Measurements from ENCODE around the gene WDTC1.
"Not testable (repeated sequence)": the region's sequence is repeated elsewhere in the genome, so short reads cannot be mapped to it uniquely, and the experiment has no call there.

WDTC1 gene

GRCh38 chr1:27243665-27244064 lies 9.2 kb downstream of the WDTC1 start:
- not testable (repeated sequence) for H3K27me3 ChIP-seq (ENCODE audit: control insufficient read depth in 2 of 2, insufficient read depth in 2 of 2, low read length in 2 of 2); H3K36me3 ChIP-seq (ENCODE audit: control insufficient read depth in 2 of 2, insufficient read depth in 2 of 2, low read length in 2 of 2); H3K4me3 ChIP-seq (ENCODE audit: low read length in 2 of 2)

GRCh38 chr1:27246194-27246593 lies 11.8 kb downstream of the WDTC1 start:
- no peaks in the 10 kb centered on the region for H3K4me1 ChIP-seq (ENCODE audit: control insufficient read depth in 2 of 2, insufficient read depth in 2 of 2, low read length in 2 of 2)
- no peaks in the 10 kb centered on the region for H3K9me3 ChIP-seq (ENCODE audit: control insufficient read depth in 2 of 2, low read length in 2 of 2)
- peaks cover 2 to 6% of the 10 kb centered on the region in 2 donors for H3K36me3 ChIP-seq (ENCODE audit: control insufficient read depth in 2 of 2, insufficient read depth in 2 of 2, low read length in 2 of 2)
- no peak overlapping the region for H3K9ac ChIP-seq (ENCODE audit: low read depth in 1 of 2, low read length in 2 of 2)
- H3K27ac ChIP-seq (ENCODE audit: low read depth in 2 of 2, low read length in 2 of 2), result no peak overlapping the region
- no peak overlapping the region for H3K4me3 ChIP-seq (ENCODE audit: low read length in 2 of 2)
- H3K27me3 ChIP-seq (ENCODE audit: control insufficient read depth in 2 of 2, insufficient read depth in 2 of 2, low read length in 2 of 2), result no peaks in the 10 kb centered on the region

More at GRCh38 chr1:27243665-27244064, 9.2 kb downstream of the WDTC1 start:
- H3K9ac ChIP-seq (ENCODE audit: low read depth in 1 of 2, low read length in 2 of 2); H3K4me1 ChIP-seq (ENCODE audit: control insufficient read depth in 2 of 2, insufficient read depth in 2 of 2, low read length in 2 of 2); H3K27ac ChIP-seq (ENCODE audit: low read depth in 2 of 2, low read length in 2 of 2); H3K9me3 ChIP-seq (ENCODE audit: control insufficient read depth in 2 of 2, low read length in 2 of 2): not testable (repeated sequence)

GRCh38 chr1:27253596-27253995 lies 19.2 kb downstream of the WDTC1 start:
- H3K4me3 ChIP-seq (ENCODE audit: low read length in 2 of 2), result no peak overlapping the region
- no peaks in the 10 kb centered on the region for H3K36me3 ChIP-seq (ENCODE audit: control insufficient read depth in 2 of 2, insufficient read depth in 2 of 2, low read length in 2 of 2)
- H3K4me1 ChIP-seq (ENCODE audit: control insufficient read depth in 2 of 2, insufficient read depth in 2 of 2, low read length in 2 of 2), result no peaks in the 10 kb centered on the region
- H3K27ac ChIP-seq (ENCODE audit: low read depth in 2 of 2, low read length in 2 of 2), result no peak overlapping the region
- H3K9me3 ChIP-seq (ENCODE audit: control insufficient read depth in 2 of 2, low read length in 2 of 2), result no peaks in the 10 kb centered on the region
- H3K9ac ChIP-seq (ENCODE audit: low read depth in 1 of 2, low read length in 2 of 2), result no peak overlapping the region
- H3K27me3 ChIP-seq (ENCODE audit: control insufficient read depth in 2 of 2, insufficient read depth in 2 of 2, low read length in 2 of 2), result no peaks in the 10 kb centered on the region

DNA sequence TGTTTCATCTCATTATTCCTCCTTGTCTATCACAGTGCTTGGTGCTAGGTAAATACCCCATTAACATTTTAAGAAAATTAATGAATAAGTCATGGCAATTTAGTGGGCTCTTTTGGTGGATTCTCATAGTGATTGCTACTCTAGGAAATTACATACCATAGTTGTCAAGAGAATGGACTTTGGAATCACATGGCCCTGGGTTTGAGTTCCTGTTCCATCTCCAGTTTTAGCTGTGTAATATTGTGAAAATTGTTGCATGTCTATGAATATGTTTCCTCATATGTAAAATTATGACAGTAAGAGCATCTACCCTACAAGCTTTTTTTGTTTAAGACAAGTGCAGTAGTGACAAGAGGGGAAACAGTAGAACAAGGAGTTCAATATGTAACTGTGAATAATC lies 20.7 kb downstream of the WDTC1 start:
- Histone ChIP-seq H3K4me1 (ENCODE audit: control insufficient read depth in 2 of 2, insufficient read depth in 2 of 2, low read length in 2 of 2) (no peaks in the 10 kb centered on the region), H3K27me3 (ENCODE audit: control insufficient read depth in 2 of 2, insufficient read depth in 2 of 2, low read length in 2 of 2) (no peaks in the 10 kb centered on the region), H3K9ac (ENCODE audit: low read depth in 1 of 2, low read length in 2 of 2) (no peak overlapping the region), H3K36me3 (ENCODE audit: control insufficient read depth in 2 of 2, insufficient read depth in 2 of 2, low read length in 2 of 2) (no peaks in the 10 kb centered on the region), H3K27ac (ENCODE audit: low read depth in 2 of 2, low read length in 2 of 2) (no peak overlapping the region), H3K9me3 (ENCODE audit: control insufficient read depth in 2 of 2, low read length in 2 of 2) (no peaks in the 10 kb centered on the region), H3K4me3 (ENCODE audit: low read length in 2 of 2) (no peak overlapping the region)

DNA sequence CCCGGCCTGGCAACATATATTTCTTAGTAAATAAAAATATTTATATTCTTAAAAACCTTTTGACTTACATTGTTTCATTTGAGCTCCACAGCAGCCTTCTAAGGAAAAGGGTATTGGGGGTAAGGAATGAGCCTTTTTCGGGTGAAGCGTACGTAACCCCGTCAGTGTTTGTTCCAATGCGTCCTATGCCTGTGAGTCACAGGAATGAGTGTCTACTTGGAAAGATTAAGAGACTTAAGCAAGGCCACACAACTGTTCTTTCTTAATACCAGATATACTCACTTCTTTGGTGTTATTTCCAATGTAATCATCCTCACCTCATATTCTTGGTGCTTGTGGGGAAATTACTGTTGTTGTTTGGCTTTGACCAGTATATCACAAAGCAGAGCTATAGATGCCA lies 22.7 kb downstream of the WDTC1 start:
- H3K4me1 ChIP-seq (ENCODE audit: control insufficient read depth in 2 of 2, insufficient read depth in 2 of 2, low read length in 2 of 2), result no peaks in the 10 kb centered on the region
- H3K9me3 ChIP-seq (ENCODE audit: control insufficient read depth in 2 of 2, low read length in 2 of 2), result no peaks in the 10 kb centered on the region
- H3K9ac ChIP-seq (ENCODE audit: low read depth in 1 of 2, low read length in 2 of 2), result no peak overlapping the region
- H3K4me3 ChIP-seq (ENCODE audit: low read length in 2 of 2), result no peak overlapping the region
- no peaks in the 10 kb centered on the region for H3K36me3 ChIP-seq (ENCODE audit: control insufficient read depth in 2 of 2, insufficient read depth in 2 of 2, low read length in 2 of 2)
- H3K27me3 ChIP-seq (ENCODE audit: control insufficient read depth in 2 of 2, insufficient read depth in 2 of 2, low read length in 2 of 2), result no peaks in the 10 kb centered on the region
- H3K27ac ChIP-seq (ENCODE audit: low read depth in 2 of 2, low read length in 2 of 2), result no peak overlapping the region

- H3K27ac ChIP-seq (ENCODE audit: low read depth in 2 of 2, low read length in 2 of 2), result no peak overlapping the region
- peaks cover 0 to 3% of the 10 kb centered on the region in 2 donors for H3K36me3 ChIP-seq (ENCODE audit: control insufficient read depth in 2 of 2, insufficient read depth in 2 of 2, low read length in 2 of 2)
- no peaks in the 10 kb centered on the region for H3K9me3 ChIP-seq (ENCODE audit: control insufficient read depth in 2 of 2, low read length in 2 of 2)
- H3K4me1 ChIP-seq (ENCODE audit: control insufficient read depth in 2 of 2, insufficient read depth in 2 of 2, low read length in 2 of 2), result no peaks in the 10 kb centered on the region
- no peak overlapping the region for H3K9ac ChIP-seq (ENCODE audit: low read depth in 1 of 2, low read length in 2 of 2)
- no peak overlapping the region for H3K4me3 ChIP-seq (ENCODE audit: low read length in 2 of 2)
- H3K27me3 ChIP-seq (ENCODE audit: control insufficient read depth in 2 of 2, insufficient read depth in 2 of 2, low read length in 2 of 2), result no peaks in the 10 kb centered on the region
These were observed 24.2 kb downstream of the WDTC1 start for GRCh38 chr1:27258598-27258997.

DNA sequence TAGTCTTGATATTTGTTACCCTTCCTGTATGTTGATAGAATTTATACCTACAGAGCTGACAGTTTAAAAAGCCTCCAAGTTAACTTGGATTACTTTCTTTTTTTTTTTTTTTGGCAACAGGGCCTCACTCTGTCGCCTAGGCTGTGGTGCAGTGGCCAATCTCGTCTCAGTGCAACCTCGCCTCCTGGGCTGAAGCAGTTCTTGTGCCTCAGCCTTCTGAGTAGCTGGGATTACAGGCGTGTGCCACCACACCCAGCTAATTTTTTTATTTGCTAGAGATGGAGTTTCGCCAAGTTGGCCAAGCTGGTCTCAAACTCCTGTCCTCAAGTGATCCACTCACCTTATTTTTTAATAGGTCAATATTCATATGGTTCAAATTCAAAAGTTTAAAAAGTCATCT lies 32.7 kb downstream of the WDTC1 start:
- no peaks in the 10 kb centered on the region for H3K9me3 ChIP-seq (ENCODE audit: control insufficient read depth in 2 of 2, low read length in 2 of 2)
- H3K4me3 ChIP-seq (ENCODE audit: low read length in 2 of 2), result no peak overlapping the region
- H3K27ac ChIP-seq (ENCODE audit: low read depth in 2 of 2, low read length in 2 of 2), result no peak overlapping the region
- no peaks in the 10 kb centered on the region for H3K4me1 ChIP-seq (ENCODE audit: control insufficient read depth in 2 of 2, insufficient read depth in 2 of 2, low read length in 2 of 2)
- no peaks in the 10 kb centered on the region for H3K27me3 ChIP-seq (ENCODE audit: control insufficient read depth in 2 of 2, insufficient read depth in 2 of 2, low read length in 2 of 2)
- H3K9ac ChIP-seq (ENCODE audit: low read depth in 1 of 2, low read length in 2 of 2), result no peak overlapping the region
- H3K36me3 ChIP-seq (ENCODE audit: control insufficient read depth in 2 of 2, insufficient read depth in 2 of 2, low read length in 2 of 2), result peaks cover 0 to 10% of the 10 kb centered on the region in 2 donors

GRCh38 chr1:27269276-27269675 lies 34.8 kb downstream of the WDTC1 start:
- no peaks in the 10 kb centered on the region for H3K4me1 ChIP-seq (ENCODE audit: control insufficient read depth in 2 of 2, insufficient read depth in 2 of 2, low read length in 2 of 2)
- no peaks in the 10 kb centered on the region for H3K27me3 ChIP-seq (ENCODE audit: control insufficient read depth in 2 of 2, insufficient read depth in 2 of 2, low read length in 2 of 2)
- H3K27ac ChIP-seq (ENCODE audit: low read depth in 2 of 2, low read length in 2 of 2), result no peak overlapping the region
- H3K9ac ChIP-seq (ENCODE audit: low read depth in 1 of 2, low read length in 2 of 2), result no peak overlapping the region
- H3K4me3 ChIP-seq (ENCODE audit: low read length in 2 of 2), result no peak overlapping the region
- no peaks in the 10 kb centered on the region for H3K9me3 ChIP-seq (ENCODE audit: control insufficient read depth in 2 of 2, low read length in 2 of 2)
- H3K36me3 ChIP-seq (ENCODE audit: control insufficient read depth in 2 of 2, insufficient read depth in 2 of 2, low read length in 2 of 2), result peaks cover 0 to 7% of the 10 kb centered on the region in 2 donors

DNA sequence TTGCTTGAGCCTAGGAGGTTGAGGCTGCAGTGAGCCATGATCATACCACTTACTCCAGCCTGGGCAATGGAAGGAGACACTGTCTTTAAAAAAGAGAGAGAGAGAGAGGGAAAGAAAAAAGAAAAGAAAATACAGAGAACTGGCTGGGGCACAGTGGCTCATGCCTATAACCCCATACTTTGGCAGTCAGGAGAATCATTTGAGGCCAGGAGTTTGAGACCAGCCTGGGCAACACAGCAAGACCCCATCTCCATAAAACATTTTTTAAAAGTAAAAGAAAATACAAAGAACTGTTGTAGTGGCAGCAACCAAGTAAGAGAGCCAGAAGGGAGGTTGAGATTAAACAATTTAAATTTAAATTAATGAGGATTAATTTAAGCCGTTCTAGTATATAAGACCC lies 39.8 kb downstream of the WDTC1 start:
- Histone ChIP-seq H3K9me3 (ENCODE audit: control insufficient read depth in 2 of 2, low read length in 2 of 2) (no peaks in the 10 kb centered on the region), H3K9ac (ENCODE audit: low read depth in 1 of 2, low read length in 2 of 2) (no peak overlapping the region), H3K36me3 (ENCODE audit: control insufficient read depth in 2 of 2, insufficient read depth in 2 of 2, low read length in 2 of 2) (no peaks in the 10 kb centered on the region), H3K27ac (ENCODE audit: low read depth in 2 of 2, low read length in 2 of 2) (no peak overlapping the region), H3K4me3 (ENCODE audit: low read length in 2 of 2) (no peak overlapping the region), H3K4me1 (ENCODE audit: control insufficient read depth in 2 of 2, insufficient read depth in 2 of 2, low read length in 2 of 2) (no peaks in the 10 kb centered on the region), H3K27me3 (ENCODE audit: control insufficient read depth in 2 of 2, insufficient read depth in 2 of 2, low read length in 2 of 2) (no peaks in the 10 kb centered on the region)

DNA sequence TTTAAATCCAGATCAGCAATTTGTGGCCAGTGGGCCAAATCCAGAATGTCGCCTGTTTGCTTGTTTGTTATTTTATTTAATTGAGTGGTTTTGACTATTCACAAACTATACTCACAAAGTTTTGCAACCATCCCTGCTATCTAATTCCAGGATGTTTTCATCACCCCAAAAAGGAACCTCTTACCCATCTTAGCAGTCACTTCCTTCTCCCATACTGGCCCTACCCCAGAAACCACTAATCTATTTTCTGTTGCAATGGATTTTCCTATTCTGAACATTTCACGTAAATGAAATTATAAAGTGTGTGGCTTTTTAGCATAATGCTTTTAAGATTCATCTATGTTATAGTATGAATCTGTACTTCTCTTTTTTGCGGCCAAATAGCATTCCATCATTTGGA lies 41.3 kb downstream of the WDTC1 start:
- H3K4me1 ChIP-seq (ENCODE audit: control insufficient read depth in 2 of 2, insufficient read depth in 2 of 2, low read length in 2 of 2), result no peaks in the 10 kb centered on the region
- no peak overlapping the region for H3K4me3 ChIP-seq (ENCODE audit: low read length in 2 of 2)
- H3K9me3 ChIP-seq (ENCODE audit: control insufficient read depth in 2 of 2, low read length in 2 of 2), result no peaks in the 10 kb centered on the region
- H3K36me3 ChIP-seq (ENCODE audit: control insufficient read depth in 2 of 2, insufficient read depth in 2 of 2, low read length in 2 of 2), result no peaks in the 10 kb centered on the region
- H3K9ac ChIP-seq (ENCODE audit: low read depth in 1 of 2, low read length in 2 of 2), result no peak overlapping the region
- no peaks in the 10 kb centered on the region for H3K27me3 ChIP-seq (ENCODE audit: control insufficient read depth in 2 of 2, insufficient read depth in 2 of 2, low read length in 2 of 2)
- H3K27ac ChIP-seq (ENCODE audit: low read depth in 2 of 2, low read length in 2 of 2), result no peak overlapping the region
